DND-41 (cell line): Measurements from ENCODE around the gene SPSB1.

ENCODE experiments used
- ATAC-seq: fragments of 200-7000 bp; cut with Tn5 transposase; 3 replicates; pipeline ENCODE4 v1.9.1; 2021; ENCODE audit warnings: low read depth; ENCODE audit not compliant: insufficient read depth
- DNase-seq: peaks from one replicate; pipeline ENCODE4 v3.0.0-alpha.2; 2020
- H2AFZ ChIP-seq: 2 replicates; pipeline ENCODE4 v1.6.0; 2012; ENCODE audit warnings: low read depth, low read length
- H3K27ac ChIP-seq: 2 replicates; pipeline ENCODE4 v1.5.1; 2012; ENCODE audit warnings: low read length, inconsistent platforms
- H3K27me3 ChIP-seq: fragments of 200-600 bp; sonication (generic); 2 replicates; pipeline ENCODE4 v1.6.0; 2012; ENCODE audit warnings: low read length, mild to moderate bottlenecking, inconsistent platforms; ENCODE audit not compliant: insufficient read depth, poor library complexity
- H3K36me3 ChIP-seq: 2 replicates; pipeline ENCODE4 v1.5.1; 2012; ENCODE audit warnings: low read length, inconsistent platforms; ENCODE audit not compliant: insufficient read depth
- H3K4me1 ChIP-seq: 2 replicates; pipeline ENCODE4 v1.5.1; 2012; ENCODE audit warnings: mild to moderate bottlenecking, low read length; ENCODE audit not compliant: insufficient read depth
- H3K4me2 ChIP-seq: 2 replicates; pipeline ENCODE4 v1.6.0; 2012; ENCODE audit warnings: mild to moderate bottlenecking, moderate library complexity, low read length, inconsistent platforms; ENCODE audit not compliant: insufficient read depth
- H3K4me3 ChIP-seq, 2 experiments: fragments of 200-600 bp in 1 of 2; shearing (Covaris generic) in 1 of 2; 2 replicates each; pipeline ENCODE4 v1.5.1; 2012 to 2016; ENCODE audit warnings: inconsistent platforms in 2 of 2, low read length in 2 of 2, mild to moderate bottlenecking in 2 of 2, low read depth in 1 of 2, moderate library complexity in 1 of 2
- H3K79me2 ChIP-seq: 2 replicates; pipeline ENCODE4 v1.6.0; 2012; ENCODE audit warnings: low read length, inconsistent platforms; ENCODE audit not compliant: insufficient read depth
- H3K9ac ChIP-seq: 2 replicates; pipeline ENCODE4 v1.6.0; 2012; ENCODE audit warnings: low read depth, mild to moderate bottlenecking, inconsistent platforms, low read length, moderate library complexity
- H3K9me3 ChIP-seq: 2 replicates; pipeline ENCODE4 v1.5.1; 2012; ENCODE audit warnings: low read length, moderate library complexity, mild to moderate bottlenecking, inconsistent platforms; ENCODE audit not compliant: insufficient read depth, severe bottlenecking
- H4K20me1 ChIP-seq: 2 replicates; pipeline ENCODE4 v1.6.0; 2012; ENCODE audit warnings: low read length; ENCODE audit not compliant: insufficient read depth
- CTCF ChIP-seq: IDR thresholded peaks from 2 replicates; pipeline ENCODE4 v1.5.1; 2012; ENCODE audit warnings: borderline replicate concordance, low read length, moderate library complexity, mild to moderate bottlenecking; ENCODE audit not compliant: poor library complexity, severe bottlenecking; ENCODE audit errors: extremely low read depth
- EZH2 ChIP-seq: IDR thresholded peaks from 3 replicates; pipeline ENCODE4 v1.6.1; 2012; ENCODE audit warnings: borderline replicate concordance, low read depth, mild to moderate bottlenecking, moderate library complexity, low read length, inconsistent platforms; ENCODE audit not compliant: severe bottlenecking

Gene SPSB1

GRCh38 chr1:9331558-9332346, 39.1 kb downstream of the SPSB1 start:
- no peak overlapping the region for H3K4me2 ChIP-seq
- H3K27me3 ChIP-seq: no peaks in the 10 kb centered on the region
- H4K20me1 ChIP-seq: peaks cover 84% of the 10 kb centered on the region
- H2AFZ ChIP-seq: no peak overlapping the region
- peaks cover 10% of the 10 kb centered on the region for H3K4me1 ChIP-seq
- H3K79me2 ChIP-seq: peaks cover 96% of the 10 kb centered on the region
- H3K9me3 ChIP-seq: no peaks in the 10 kb centered on the region
- ATAC-seq: no peak
- no peak for TF ChIP-seq EZH2
- no peak for TF ChIP-seq CTCF
- DNase-seq: no peak
- peaks cover 14% of the 10 kb centered on the region; the same call in 1 of the 2 replicates for H3K36me3 ChIP-seq
- peak overlapping the region; percentile 30; the same call in 1 of the 2 replicates for H3K27ac ChIP-seq
- H3K4me3 ChIP-seq: no peak overlapping the region
- no peak overlapping the region for H3K9ac ChIP-seq

- ATAC-seq: peak; percentile 36; the same call in 2 of the 3 replicates
- H3K79me2 ChIP-seq: peaks cover 96% of the 10 kb centered on the region
- no peak overlapping the region for H3K4me2 ChIP-seq
- H3K9me3 ChIP-seq: no peaks in the 10 kb centered on the region
- no peak for TF ChIP-seq EZH2
- no peak for TF ChIP-seq CTCF
- peaks cover 10% of the 10 kb centered on the region for H3K4me1 ChIP-seq
- no peak overlapping the region for H2AFZ ChIP-seq
- H3K36me3 ChIP-seq: peaks cover 13% of the 10 kb centered on the region; the same call in 1 of the 2 replicates
- H3K9ac ChIP-seq: no peak overlapping the region
- DNase-seq: no peak
- no peak overlapping the region for H3K4me3 ChIP-seq
- H3K27ac ChIP-seq: peak overlapping the region; percentile 30
- peaks cover 84% of the 10 kb centered on the region for H4K20me1 ChIP-seq
- H3K27me3 ChIP-seq: no peaks in the 10 kb centered on the region
These were observed 39.9 kb downstream of the SPSB1 start for GRCh38 chr1:9332513-9333143.

DNA sequence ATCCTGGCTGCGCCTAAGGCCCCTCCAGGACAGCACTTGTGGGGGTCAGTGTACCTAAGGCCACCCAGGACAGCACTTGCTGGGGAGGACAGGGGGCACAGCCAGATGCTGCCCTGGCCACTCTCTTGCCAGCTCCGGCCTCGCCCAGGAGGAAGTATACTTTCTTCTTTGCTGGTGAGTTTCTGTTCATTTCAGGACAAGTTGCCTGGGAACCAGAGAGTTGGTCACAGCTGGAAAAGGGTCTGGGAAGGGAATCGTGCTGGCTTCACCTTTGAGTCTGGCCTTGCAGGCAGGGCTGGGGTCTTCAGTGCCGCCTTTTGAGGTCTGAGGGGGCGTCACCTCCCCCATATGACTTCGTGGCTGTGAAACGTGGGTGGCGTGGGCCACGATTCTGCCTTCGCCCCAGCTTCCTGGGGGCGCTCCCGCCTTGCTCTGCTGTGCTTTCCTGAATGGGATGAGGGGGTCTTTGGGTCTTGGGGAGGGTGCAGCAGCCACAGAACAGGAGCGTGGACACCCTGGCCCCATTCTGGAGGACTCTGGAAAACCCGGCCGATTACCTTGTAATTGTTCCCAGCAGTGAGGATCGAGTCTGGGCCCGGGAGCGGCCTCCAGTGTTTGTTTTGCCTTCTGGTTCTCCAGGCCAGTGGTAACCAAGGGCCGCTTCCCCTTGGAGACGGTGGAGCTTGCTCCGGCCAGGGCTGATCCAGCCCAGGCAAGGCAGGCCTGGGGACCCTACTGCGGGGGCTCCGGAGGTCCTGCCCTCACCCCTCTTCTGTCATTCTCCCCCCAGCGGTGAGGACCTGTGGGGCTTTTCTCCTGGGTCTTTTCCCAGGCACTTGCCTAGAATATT, 45.9 kb downstream of the SPSB1 start:
- DNase-seq (no peak), ATAC-seq (no peak)
- peaks cover 39% of the 10 kb centered on the region for H3K36me3 ChIP-seq
- no peak overlapping the region for H3K27ac ChIP-seq
- H3K79me2 ChIP-seq: peaks cover 98% of the 10 kb centered on the region
- no peaks in the 10 kb centered on the region for H3K4me1 ChIP-seq
- H2AFZ ChIP-seq: no peak overlapping the region
- TF ChIP-seq EZH2: no peak
- TF ChIP-seq CTCF: no peak
- H3K4me3 ChIP-seq: no peak overlapping the region
- peaks cover 90% of the 10 kb centered on the region for H4K20me1 ChIP-seq
- no peak overlapping the region for H3K9ac ChIP-seq
- no peaks in the 10 kb centered on the region for H3K27me3 ChIP-seq
- no peak overlapping the region for H3K4me2 ChIP-seq
- no peaks in the 10 kb centered on the region for H3K9me3 ChIP-seq
